Upper lobe of left lung (tissue), 6 donors: ENCODE results near the gene RER1. TPM values are rescaled to one million over a fixed set of nuclear protein-coding genes. Genes with fewer than 3 reads are reported as not detected.

Experiments used
- ATAC-seq, 2 donors: fragments of 200-7000 bp; cut with Tn5 transposase; one replicate each; pipeline ENCODE4 v1.9.1; 2022; ENCODE audit warnings: mild to moderate bottlenecking in 2 of 2, moderate library complexity in 2 of 2; ENCODE audit not compliant: low FRiP score in 2 of 2
- DNase-seq, 2 donors: peaks; one replicate each; pipeline ENCODE4 v3.0.0-alpha.2; 2019 to 2020
- H3K27ac ChIP-seq, 4 donors: fragments of 200-600 bp; sonication (generic); one replicate each; pipeline ENCODE4 v1.5.1; 2016 to 2019
- H3K27me3 ChIP-seq, 4 donors: fragments of 200-600 bp; sonication (generic); one replicate each; pipeline ENCODE4 v1.5.1; 2017 to 2019
- H3K36me3 ChIP-seq, 4 donors: fragments of 200-600 bp; sonication (generic); one replicate each; pipeline ENCODE4 v1.5.1; 2016 to 2019
- H3K4me1 ChIP-seq, 4 donors: fragments of 200-600 bp; sonication (generic); one replicate each; pipeline ENCODE4 v1.5.1; 2018 to 2019
- H3K4me3 ChIP-seq, 4 donors: fragments of 200-600 bp; sonication (generic); one replicate each; pipeline ENCODE4 v1.5.1; 2017 to 2019; ENCODE audit warnings: mild to moderate bottlenecking in 2 of 4, moderate library complexity in 1 of 4
- H3K9me3 ChIP-seq, 4 donors: fragments of 200-600 bp; sonication (generic); one replicate each; pipeline ENCODE4 v1.5.1; 2018 to 2019
- CTCF ChIP-seq, 6 experiments: fragments of 450-650 bp in 4 of 6; fragments of 200-600 bp in 2 of 6; sonication (generic) in 2 of 6; IDR thresholded peaks; one replicate each; pipeline ENCODE4 v1.5.1; 2016 to 2019; ENCODE audit warnings: antibody characterized with exemption in 6 of 6
- EP300 ChIP-seq, 4 donors: sonication (generic); formaldehyde crosslinking; IDR thresholded peaks; one replicate each; pipeline ENCODE4 v1.5.1; 2017; ENCODE audit warnings: antibody characterized with exemption in 4 of 4, control low read depth in 2 of 4
- POLR2A ChIP-seq, 4 donors: fragments of 450-650 bp; IDR thresholded peaks; one replicate each; pipeline ENCODE4 v1.5.1; 2016 to 2017; ENCODE audit warnings: antibody characterized with exemption in 4 of 4, mild to moderate bottlenecking in 2 of 4
- POLR2AphosphoS5 ChIP-seq, 2 donors: sonication (generic); formaldehyde crosslinking; IDR thresholded peaks; one replicate each; pipeline ENCODE4 v1.5.1; 2017; ENCODE audit warnings: antibody characterized with exemption in 2 of 2
- WGBS, 2 donors: methylation state at CpG; one replicate each; pipeline ENCODE4 v1.1.5; 2017 to 2018; 5-methylcytosine and 5-hydroxymethylcytosine counted together
- total RNA-seq, 6 donors: library from RNA; depleted of rRNA in 4 of 6; stranded (reverse); fragments of >200 nt in 4 of 6; gene quantifications; one replicate each; pipeline versions ENCODE4 v1.1.0 to v1.2.1, GENCODE V29; 2016 to 2021
- donor health status: DM: no; HTN: no; CAD: no; lungs with moderate emphysema.
- donor health status: DM: no; HTN: yes; CAD: no; lungs with severe emphysema.

The RER1 gene
- total RNA-seq, 6 donors from 2014 or later, result 48.2 to 133 (median 61.1) TPM

- 61% methylated on average over 12 of the region's 16 CpGs; no CpG with 5 or more reads in 1 of the 2 donors for WGBS, 2 donors
- Histone ChIP-seq H3K27ac (no peak overlapping the region), H3K36me3 (no peaks in the 10 kb centered on the region), H3K27me3 (no peaks in the 10 kb centered on the region), H3K4me1 (no peaks in the 10 kb centered on the region), H3K4me3 (no peak overlapping the region), H3K9me3 (peaks cover 0 to 11% (median 2%) of the 10 kb centered on the region in 4 donors)
- no peak for TF ChIP-seq EP300 (IDR thresholded peaks at IDR 0.05)
- TF ChIP-seq POLR2AphosphoS5 (IDR thresholded peaks at IDR 0.05), result no peak
- TF ChIP-seq CTCF (IDR thresholded peaks at IDR 0.05), result no peak
- no peak for TF ChIP-seq POLR2A (IDR thresholded peaks at IDR 0.05)
- DNase-seq, result peak in 1 of 2 donors; percentile 58
- ATAC-seq, result no peak
Observed at GRCh38 chr1:2431103-2431502, 39.5 kb downstream of the RER1 start.

DNA sequence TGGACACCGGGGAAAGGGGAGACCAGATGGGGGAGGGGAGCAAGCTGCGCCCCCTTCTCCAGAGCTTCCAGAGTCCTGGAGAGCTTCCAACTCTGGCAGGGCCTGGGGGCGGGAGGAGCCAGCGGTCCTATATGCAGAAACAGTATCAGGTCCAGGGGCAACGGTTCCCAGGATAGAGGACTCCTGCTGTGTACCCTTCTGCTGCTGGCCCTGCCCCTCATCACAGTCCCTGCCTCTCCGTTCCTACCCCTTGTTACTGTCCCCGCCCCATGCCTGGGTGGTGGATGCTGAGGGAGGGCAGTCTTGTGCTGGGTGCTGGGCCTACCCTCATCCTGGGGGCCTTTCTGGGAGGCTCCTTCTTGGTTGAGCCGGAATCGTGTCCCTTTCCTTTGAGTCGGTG lies 39.9 kb downstream of the RER1 start:
- WGBS, 2 donors, result 72 to 74% methylated on average over 7 to 10 of the region's 10 CpGs
- H3K4me3 ChIP-seq, result no peak overlapping the region

GRCh38 chr1:2432441-2432844 lies 40.8 kb downstream of the RER1 start:
- TF ChIP-seq POLR2A (IDR thresholded peaks at IDR 0.05) (no peak), POLR2AphosphoS5 (IDR thresholded peaks at IDR 0.05) (no peak), EP300 (IDR thresholded peaks at IDR 0.05) (no peak), CTCF (IDR thresholded peaks at IDR 0.05) (no peak)
- H3K36me3 ChIP-seq, result no peaks in the 10 kb centered on the region
- 37% methylated on average over 10 of the region's 16 CpGs; no CpG with 5 or more reads in 1 of the 2 donors for WGBS, 2 donors
- H3K9me3 ChIP-seq, result peaks cover 0 to 11% (median 2%) of the 10 kb centered on the region in 4 donors
- no peak overlapping the region for H3K4me3 ChIP-seq
- H3K27ac ChIP-seq, result no peak overlapping the region
- peak in 1 of 2 donors; percentile 78 for DNase-seq
- H3K27me3 ChIP-seq, result no peaks in the 10 kb centered on the region
- ATAC-seq, result no peak
- no peaks in the 10 kb centered on the region for H3K4me1 ChIP-seq

More for the DNA sequence above, 39.9 kb downstream of the RER1 start:
- Histone ChIP-seq H3K36me3 (no peaks in the 10 kb centered on the region), H3K27me3 (no peaks in the 10 kb centered on the region), H3K4me1 (no peaks in the 10 kb centered on the region), H3K9me3 (peaks cover 0 to 11% (median 2%) of the 10 kb centered on the region in 4 donors), H3K27ac (no peak overlapping the region)
- no peak for TF ChIP-seq POLR2AphosphoS5 (IDR thresholded peaks at IDR 0.05)
- TF ChIP-seq POLR2A (IDR thresholded peaks at IDR 0.05), result no peak
- no peak for TF ChIP-seq EP300 (IDR thresholded peaks at IDR 0.05)
- no peak for TF ChIP-seq CTCF (IDR thresholded peaks at IDR 0.05)
- DNase-seq, result no peak
- ATAC-seq, result no peak

DNA sequence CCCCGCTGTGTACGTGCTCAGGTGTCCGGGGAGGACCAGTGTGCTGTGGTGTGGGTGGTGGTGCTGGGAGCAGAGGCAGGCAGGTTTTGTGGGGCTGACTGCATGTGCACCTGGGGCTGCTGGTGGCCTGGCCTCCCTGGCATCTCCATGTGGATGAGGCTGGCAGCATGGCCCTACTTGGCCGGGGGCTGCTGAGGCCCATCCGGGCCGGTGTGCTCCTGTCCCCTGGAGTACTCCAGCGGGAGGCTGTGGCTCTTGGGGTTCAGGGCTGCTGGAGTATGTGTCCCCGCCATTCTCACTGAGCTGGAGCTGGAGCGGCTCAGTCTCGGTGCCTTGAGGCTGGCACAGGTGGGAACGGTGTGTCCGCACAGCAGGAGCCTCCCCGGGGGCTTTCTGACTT lies 41.6 kb downstream of the RER1 start:
- 84 to 93% methylated on average over 5 to 11 of the region's 13 CpGs for WGBS, 2 donors
- peak in 1 of 2 donors; percentile 61 for DNase-seq
- no peaks in the 10 kb centered on the region for H3K36me3 ChIP-seq
- H3K27ac ChIP-seq, result no peak overlapping the region
- H3K4me3 ChIP-seq, result no peak overlapping the region
- H3K9me3 ChIP-seq, result peaks cover 0 to 11% (median 2%) of the 10 kb centered on the region in 4 donors
- no peak for TF ChIP-seq POLR2AphosphoS5 (IDR thresholded peaks at IDR 0.05)
- no peak for TF ChIP-seq EP300 (IDR thresholded peaks at IDR 0.05)
- no peak for TF ChIP-seq CTCF (IDR thresholded peaks at IDR 0.05)
- TF ChIP-seq POLR2A (IDR thresholded peaks at IDR 0.05), result no peak
- no peak for ATAC-seq
- no peaks in the 10 kb centered on the region for H3K27me3 ChIP-seq
- no peaks in the 10 kb centered on the region for H3K4me1 ChIP-seq
